HG03575 (cell line): ENCODE data around the gene TTC23.
"Not testable (repeated sequence)": the region's sequence is repeated elsewhere in the genome, so short reads cannot be mapped to it uniquely, and the experiment has no call there.

Experiments
- ATAC-seq: cut with Tn5 transposase; IDR thresholded peaks from one replicate; pipeline ENCODE4 v1.9.1; 2021; ENCODE audit not compliant: unreplicated experiment, insufficient number of reproducible peaks, low FRiP score; ENCODE audit errors: extremely low read depth

TTC23 gene

GRCh38 chr15:99250857-99251841 is 1.8 kb upstream of the TTC23 start, which contains the start of gene LRRC28:
LRRC28 (plus strand) TSS chr15:99251481; CDS start chr15:99255958, 4,477 bp downstream.
- ATAC-seq: peak; percentile 88

GRCh38 chr15:99250494-99250856 is 1.1 kb upstream of the TTC23 start:
- ATAC-seq: no peak

DNA sequence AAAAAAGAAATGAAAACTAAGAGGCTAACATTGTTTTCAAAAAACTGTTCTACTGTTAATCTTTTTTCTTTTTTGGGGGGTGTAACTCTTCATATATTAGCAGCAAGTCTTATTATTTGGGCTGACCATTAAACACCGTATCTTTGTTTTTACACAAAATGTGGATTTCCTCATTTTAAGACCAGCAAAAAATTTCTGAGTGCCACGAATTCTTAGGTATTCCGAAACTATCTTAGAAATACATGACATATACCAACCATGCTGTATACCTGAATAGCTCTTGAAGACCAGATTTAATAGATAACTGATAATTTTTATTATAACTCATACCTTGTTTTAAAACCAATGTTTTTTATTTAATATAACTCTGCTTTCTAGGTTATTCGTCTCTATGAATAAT is 620 bp upstream of the TTC23 start:
- no peak for ATAC-seq

DNA sequence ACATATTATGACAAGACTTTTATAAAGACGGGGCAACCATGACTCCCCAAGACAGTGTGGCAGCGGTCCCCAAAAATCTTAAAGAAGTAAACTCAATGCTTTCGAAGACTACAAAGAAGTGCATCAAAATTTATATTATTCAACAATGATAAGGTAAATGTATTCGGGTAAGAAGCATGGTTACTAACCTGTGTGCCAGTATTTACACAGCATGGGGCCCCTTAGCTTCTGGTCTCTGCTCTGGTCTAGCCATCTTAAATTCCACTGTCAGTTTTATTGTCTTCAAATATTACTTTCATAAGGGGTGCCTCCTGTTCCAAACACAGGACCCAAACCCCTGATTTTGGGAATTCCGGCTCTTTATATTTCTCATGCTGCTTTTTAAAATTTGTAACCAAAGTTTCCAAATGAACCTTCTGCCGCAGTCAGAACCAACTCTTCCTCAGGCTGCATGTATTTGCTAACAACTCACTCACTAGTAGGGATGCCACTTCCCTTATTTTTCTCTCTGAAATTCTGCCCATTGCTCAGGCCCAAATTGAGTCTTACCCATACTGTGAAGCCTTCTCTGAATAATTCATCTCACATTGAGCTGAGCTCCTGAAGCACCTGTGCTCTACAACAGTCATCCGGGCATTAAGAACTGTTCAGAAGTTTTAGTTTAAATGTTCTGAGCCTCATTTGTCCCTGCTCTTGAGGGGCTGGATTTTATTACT is 1.2 kb downstream of the TTC23 start:
- no peak for ATAC-seq

DNA sequence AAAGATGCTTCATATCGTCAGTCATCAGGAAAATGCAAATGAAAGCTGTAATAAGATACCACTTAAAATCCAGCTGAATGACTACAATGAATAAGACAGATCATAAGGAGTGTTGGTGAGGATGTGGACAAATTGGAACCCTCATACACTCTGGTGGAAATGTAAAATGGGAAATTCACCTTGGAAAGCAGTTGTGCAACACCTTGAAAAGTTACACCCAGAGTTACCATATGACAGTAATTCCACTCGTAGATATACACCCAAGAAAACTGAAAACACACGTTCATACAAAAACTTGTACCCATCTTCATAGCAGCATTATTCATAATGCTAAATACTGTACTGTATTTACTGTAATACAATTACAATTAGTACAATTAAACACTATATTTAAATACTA is 2.3 kb downstream of the TTC23 start:
- ATAC-seq: no peak

GRCh38 chr15:99244306-99244705 is 5.1 kb downstream of the TTC23 start:
- no peak for ATAC-seq

GRCh38 chr15:99241752-99242151 is 7.6 kb downstream of the TTC23 start:
- no peak for ATAC-seq

DNA sequence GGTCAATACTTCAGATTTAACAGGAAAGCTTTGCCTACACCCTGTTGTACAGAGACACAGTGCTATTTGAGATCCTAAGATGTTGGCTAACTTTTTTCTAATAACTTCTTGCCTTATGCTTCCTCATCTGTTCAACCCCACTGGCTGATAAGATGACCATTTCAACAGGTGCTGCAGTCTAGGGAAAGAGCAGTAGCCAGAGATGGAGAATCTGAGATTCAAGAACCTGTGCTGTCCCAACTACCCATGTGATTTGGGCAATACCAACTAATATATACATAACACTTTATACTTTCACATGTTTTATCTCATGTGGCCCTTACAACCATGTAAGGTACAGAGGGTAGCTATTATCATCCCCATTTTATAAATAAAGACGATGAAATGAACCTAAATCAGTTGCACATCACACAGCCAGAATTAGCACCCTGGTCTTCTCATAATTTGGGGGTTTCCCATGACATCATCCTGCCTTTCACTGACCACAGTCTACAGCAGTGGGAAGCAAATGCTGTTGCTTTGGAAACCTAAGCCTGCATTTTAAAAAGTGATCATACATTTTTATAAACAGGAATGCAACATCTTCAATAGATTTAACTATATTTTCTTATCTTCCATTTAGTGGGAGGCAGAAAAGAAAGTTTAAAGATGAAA is 9.7 kb downstream of the TTC23 start:
- peak; percentile 69 for ATAC-seq

- no peak for ATAC-seq
These were observed 10.5 kb downstream of the TTC23 start for GRCh38 chr15:99238849-99239248.

DNA sequence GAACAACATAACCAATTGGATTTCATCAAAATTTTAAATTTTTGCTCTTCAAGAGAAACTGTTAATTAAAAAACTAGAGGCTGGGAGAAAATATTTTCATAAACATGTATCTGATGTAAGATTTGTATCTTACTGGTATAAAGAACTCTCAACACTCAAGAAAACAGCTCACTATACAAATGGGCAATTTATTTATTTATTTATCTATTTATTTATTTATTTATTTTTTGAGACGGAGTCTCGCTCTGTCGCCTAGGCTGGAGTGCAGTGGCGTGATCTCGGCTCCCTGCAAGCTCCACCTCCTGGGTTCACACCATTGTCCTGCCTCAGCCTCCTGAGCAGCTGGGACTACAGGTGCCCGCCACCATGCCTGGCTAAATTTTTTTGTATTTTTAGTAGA is 15.2 kb downstream of the TTC23 start:
- ATAC-seq: not testable (repeated sequence)

- no peak for ATAC-seq
These were observed 16.6 kb downstream of the TTC23 start for GRCh38 chr15:99232740-99233139.

DNA sequence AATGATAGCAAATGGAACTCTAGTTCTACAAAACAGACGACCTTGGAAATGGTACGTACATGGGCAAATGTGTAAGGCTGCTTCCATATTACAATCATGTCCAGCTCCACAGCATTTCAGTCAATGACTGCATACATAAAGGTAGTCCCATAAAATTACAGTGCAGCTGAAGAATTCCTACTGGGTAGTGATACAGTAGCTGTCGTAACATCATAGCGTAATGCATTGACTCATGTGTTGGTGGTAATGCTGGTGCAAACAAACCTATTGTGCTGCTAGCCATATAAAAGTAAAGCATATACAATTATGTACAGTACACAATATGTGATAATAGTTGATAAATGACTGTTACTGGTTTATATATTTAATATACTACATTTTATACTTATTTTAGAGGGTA is 18.5 kb downstream of the TTC23 start:
- ATAC-seq: no peak

GRCh38 chr15:99228120-99228770 is 21.1 kb downstream of the TTC23 start:
- ATAC-seq: no peak

- ATAC-seq: no peak
These were observed 22.6 kb downstream of the TTC23 start for GRCh38 chr15:99226802-99227201.

GRCh38 chr15:99224372-99225214 is 24.8 kb downstream of the TTC23 start:
- no peak for ATAC-seq

DNA sequence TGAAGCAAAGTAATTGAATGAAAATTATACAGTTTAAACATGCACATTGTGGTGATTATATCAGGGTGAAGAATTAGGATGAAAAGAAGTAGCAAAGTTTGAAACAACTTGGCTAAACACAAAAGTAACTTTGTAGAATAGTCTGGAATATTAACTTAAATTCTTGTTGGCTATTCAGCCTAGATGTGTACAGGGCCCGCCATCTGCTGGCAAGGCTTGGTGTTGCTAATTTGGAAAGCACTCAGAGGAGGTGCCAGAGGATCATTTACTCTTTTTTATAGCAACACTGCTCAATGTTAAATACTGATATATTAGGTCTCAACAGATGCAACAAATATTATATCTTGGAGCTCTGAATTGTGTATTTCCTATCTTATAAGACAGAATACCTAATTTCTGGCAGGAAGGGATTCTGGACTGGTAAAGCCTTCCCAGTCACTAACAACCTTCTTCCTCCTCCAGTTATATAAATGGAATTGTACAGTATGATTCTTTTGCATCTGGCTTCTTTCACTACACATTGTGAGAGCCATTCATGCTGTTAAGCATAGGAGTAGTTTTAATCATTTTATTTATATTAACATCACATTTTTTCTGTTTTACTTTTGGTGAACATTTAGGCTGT is 36.1 kb downstream of the TTC23 start:
- ATAC-seq: no peak

DNA sequence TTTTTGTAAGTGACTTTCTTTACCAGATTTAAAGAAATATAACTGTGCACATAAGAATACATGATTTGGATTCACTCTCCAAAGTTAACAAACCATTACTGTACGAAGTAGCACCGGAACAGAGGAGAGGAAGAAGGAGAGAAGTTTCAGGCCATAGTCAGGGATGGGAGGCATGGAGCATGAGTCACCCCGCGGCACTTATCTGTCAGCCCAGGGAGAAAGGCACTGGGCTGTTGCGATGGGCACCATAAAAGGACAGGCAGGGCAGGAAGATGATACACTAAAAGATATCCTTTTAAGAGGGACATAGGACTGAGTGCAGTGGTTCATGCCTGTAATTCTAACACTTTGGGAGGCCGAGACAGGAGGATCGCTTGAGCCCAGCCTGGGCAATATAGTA is 37.0 kb downstream of the TTC23 start:
- no peak for ATAC-seq

DNA sequence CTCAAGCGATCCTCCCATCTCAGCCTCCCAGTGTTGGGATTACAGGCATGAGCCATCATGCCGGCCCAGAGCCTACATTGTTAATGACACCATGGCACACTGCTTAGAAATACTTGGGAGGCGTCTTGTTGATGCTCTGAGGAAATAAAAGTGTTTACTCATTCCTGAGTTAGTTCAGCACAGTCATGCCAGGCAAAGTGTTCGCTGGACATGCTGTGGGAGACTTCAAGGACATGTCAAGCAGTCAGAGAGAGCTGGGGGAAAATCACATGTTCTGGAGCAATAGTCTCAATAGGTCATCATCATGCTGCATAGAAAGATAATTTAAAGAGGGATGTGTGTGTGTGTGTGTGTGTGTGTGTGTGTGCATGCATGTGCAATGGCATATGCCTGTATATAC is 37.5 kb downstream of the TTC23 start:
- no peak for ATAC-seq
